Keratinocyte (primary cell): ENCODE results near the gene PRKCSH.

Source experiments
- EZH2 ChIP-seq: IDR thresholded peaks from one replicate; pipeline ENCODE4 v1.6.1; 2012; ENCODE audit warnings: inconsistent platforms, mild to moderate bottlenecking, low read length, moderate library complexity
- TF ChIP-seq, protein P1 (sequence below), 3 experiments: IDR thresholded peaks in 1 of 3; conservative IDR thresholded peaks in 1 of 3; optimal IDR thresholded peaks in 1 of 3; 2 replicates in 2 of 3; 3 replicates in 1 of 3; pipeline versions ENCODE3 to v1.5.1; 2011; ENCODE audit warnings: low read length in 3 of 3, mild to moderate bottlenecking in 3 of 3, moderate library complexity in 2 of 3, control low read depth in 1 of 3, inconsistent platforms in 1 of 3; ENCODE audit not compliant: insufficient read depth in 2 of 3; ENCODE audit errors: extremely low read depth in 1 of 3

- TF ChIP-seq, protein P1, sequence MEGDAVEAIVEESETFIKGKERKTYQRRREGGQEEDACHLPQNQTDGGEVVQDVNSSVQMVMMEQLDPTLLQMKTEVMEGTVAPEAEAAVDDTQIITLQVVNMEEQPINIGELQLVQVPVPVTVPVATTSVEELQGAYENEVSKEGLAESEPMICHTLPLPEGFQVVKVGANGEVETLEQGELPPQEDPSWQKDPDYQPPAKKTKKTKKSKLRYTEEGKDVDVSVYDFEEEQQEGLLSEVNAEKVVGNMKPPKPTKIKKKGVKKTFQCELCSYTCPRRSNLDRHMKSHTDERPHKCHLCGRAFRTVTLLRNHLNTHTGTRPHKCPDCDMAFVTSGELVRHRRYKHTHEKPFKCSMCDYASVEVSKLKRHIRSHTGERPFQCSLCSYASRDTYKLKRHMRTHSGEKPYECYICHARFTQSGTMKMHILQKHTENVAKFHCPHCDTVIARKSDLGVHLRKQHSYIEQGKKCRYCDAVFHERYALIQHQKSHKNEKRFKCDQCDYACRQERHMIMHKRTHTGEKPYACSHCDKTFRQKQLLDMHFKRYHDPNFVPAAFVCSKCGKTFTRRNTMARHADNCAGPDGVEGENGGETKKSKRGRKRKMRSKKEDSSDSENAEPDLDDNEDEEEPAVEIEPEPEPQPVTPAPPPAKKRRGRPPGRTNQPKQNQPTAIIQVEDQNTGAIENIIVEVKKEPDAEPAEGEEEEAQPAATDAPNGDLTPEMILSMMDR (optimal IDR thresholded peaks at IDR 0.05 in 1 of 3, IDR thresholded peaks at IDR 0.05 in 1 of 3, conservative IDR thresholded peaks at IDR 0.05 in 1 of 3; ENCODE audit: extremely low read depth in 1 of 3, insufficient read depth in 2 of 3, low read length in 3 of 3): no peak
- TF ChIP-seq EZH2: no peak
Measured at GRCh38 chr19:11437955-11438354, 2.5 kb downstream of the PRKCSH start.
